ENCODE data around the gene CYP2C18.

GRCh38 chr10:94687625-94688248 is 4.2 kb downstream of the CYP2C18 start:
- TF ChIP-seq CTCF (IDR thresholded peaks at IDR 0.05; ENCODE audit: insufficient read depth, low read depth, low read length) (no peak), EZH2 (IDR thresholded peaks at IDR 0.05; ENCODE audit: insufficient read depth, low read length) (no peak)
